HL-60 (cell line): ENCODE measurements around the gene DOK5.

Experiments
- CTCF ChIP-seq: IDR thresholded peaks from one replicate; pipeline ENCODE4 v1.5.1; 2011; ENCODE audit warnings: low read length, control low read depth, inconsistent platforms; ENCODE audit not compliant: insufficient read depth
- GABPA ChIP-seq: IDR thresholded peaks from 2 replicates; pipeline ENCODE4 v1.6.1; 2012; ENCODE audit warnings: low read depth
- POLR2AphosphoS5 ChIP-seq: IDR thresholded peaks from 2 replicates; pipeline ENCODE4 v1.6.1; 2012; ENCODE audit warnings: low read depth

- TF ChIP-seq CTCF (no peak), POLR2AphosphoS5 (no peak), GABPA (no peak)
Measured at GRCh38 chr20:54587408-54587807, 112.0 kb downstream of the DOK5 start.
